Adrenal gland (tissue), 12 donors: ENCODE measurements around the gene GPR155. TPM values are rescaled to one million over a fixed set of nuclear protein-coding genes. Genes with fewer than 3 reads are reported as not detected.
"Not testable (repeated sequence)": the region's sequence is repeated elsewhere in the genome, so short reads cannot be mapped to it uniquely, and the experiment has no call there.

ENCODE experiments used
- DNase-seq, 7 donors: peaks; one replicate each; pipeline ENCODE4 v3.0.0-alpha.2; 2019 to 2020
- H3K27ac ChIP-seq, 5 donors: fragments of 200-600 bp; sonication (generic) in 4 of 5; 1 replicate in 3 of 5; 2 replicates in 2 of 5; pipeline versions ENCODE4 v1.5.1 to v1.8.0; 2016 to 2020; ENCODE audit warnings: mild to moderate bottlenecking in 1 of 5
- H3K27me3 ChIP-seq: fragments of 200-600 bp; 2 replicates; pipeline ENCODE4 v1.8.0; 2021
- H3K36me3 ChIP-seq, 2 donors: fragments of 200-600 bp; replicated peaks in 1 of 2; 1 replicate in 1 of 2; 2 replicates in 1 of 2; pipeline versions ENCODE4 v1.5.1 to v1.8.0; 2018 to 2022
- H3K4me1 ChIP-seq, 2 donors: fragments of 200-600 bp; replicated peaks in 1 of 2; 1 replicate in 1 of 2; 2 replicates in 1 of 2; pipeline versions ENCODE4 v1.5.1 to v1.8.0; 2018 to 2021
- H3K4me3 ChIP-seq, 4 donors: fragments of 200-600 bp; sonication (generic) in 3 of 4; one replicate each; pipeline ENCODE4 v1.5.1; 2016 to 2018
- H3K9me3 ChIP-seq, 3 donors: fragments of 200-600 bp; sonication (generic) in 1 of 3; replicated peaks in 1 of 3; 1 replicate in 2 of 3; 2 replicates in 1 of 3; pipeline versions ENCODE4 v1.5.1 to v1.8.0; 2016 to 2021
- CTCF ChIP-seq, 6 experiments: fragments of 450-650 bp in 4 of 6; fragments of 200-600 bp in 2 of 6; sonication (generic) in 1 of 6; IDR thresholded peaks; 1 replicate in 5 of 6; 2 replicates in 1 of 6; pipeline versions ENCODE4 v1.5.1 to v1.8.0; 2016 to 2021; ENCODE audit warnings: antibody characterized with exemption in 6 of 6, mild to moderate bottlenecking in 2 of 6, moderate library complexity in 1 of 6
- POLR2A ChIP-seq, 2 donors: fragments of 450-650 bp; IDR thresholded peaks; one replicate each; pipeline ENCODE4 v1.6.1; 2017; ENCODE audit warnings: antibody characterized with exemption in 2 of 2, mild to moderate bottlenecking in 2 of 2, moderate library complexity in 1 of 2
- WGBS, 4 donors: extraction: QIAGEN DNeasy Blood & Tissue Kit in 2 of 4; methylation state at CpG; one replicate each; pipeline versions ENCODE4 v1.1.5 to v1.1.7; 2013 to 2017; 5-methylcytosine and 5-hydroxymethylcytosine counted together
- intact Hi-C, 2 donors: fragments of 100-400 bp; cut with DNase I; formaldehyde crosslinking; loops; one replicate each; pipeline versions ENCODE4 v1.14.1 to v1.15.0; 2022 to 2023
- polyA plus RNA-seq, 3 donors: library from polyadenylated mRNA; stranded (reverse); fragments of 200-250 nt in 2 of 3; fragments of 350-450 nt in 1 of 3; fragmentation: Illumina TruSeq in 1 of 3; extraction: RNeasy Lipid Tissue Mini Kit (QIAGEN cat#74804) in 1 of 3; gene quantifications; one replicate each; pipeline ENCODE4 v1.2.3, GENCODE V29; 2013 to 2014
- total RNA-seq, 9 donors: library from RNA; depleted of rRNA in 4 of 9; stranded (reverse); fragments of >200 nt in 4 of 9; fragments of 120-200 nt in 1 of 9; fragmentation: NEBNext Ultra II Directional in 1 of 9; extraction: Animal tissue kit (Norgen Biotek cat#: 25700) in 1 of 9; gene quantifications; one replicate each; pipeline versions ENCODE4 v1.1.0 to v1.2.4, GENCODE V29; 2013 to 2023
- donor health status: healthy with polysubstance abuse.
- donor health status: Bipolar disorder and iron deficiency.
- donor health status: DM: yes; HTN: yes; CAD: no.
- donor health status: DM: no; HTN: no; CAD: no.
- donor health status: DM: no; HTN: no; CAD: no.
- donor health status: DM: yes; HTN: yes; CAD: no.

Gene GPR155
- total and polyA plus RNA-seq, 12 donors, result 1.8 to 17.6 (median 10.0) TPM

- no peaks in the 10 kb centered on the region for H3K36me3 ChIP-seq
- H3K27me3 ChIP-seq, result no peaks in the 10 kb centered on the region
- intact Hi-C loops, result no loop called here
- peak in 1 of 6 experiments; percentile 0 for TF ChIP-seq CTCF (IDR thresholded peaks at IDR 0.05)
- TF ChIP-seq POLR2A (IDR thresholded peaks at IDR 0.05), result no peak
- peak overlapping the region in 4 of 5 donors; percentile 47 to 86 (median 84) for H3K27ac ChIP-seq
- peak; percentile 25 to 59 (median 44) for DNase-seq
- peak overlapping the region in 3 of 4 donors; percentile 27 to 91 (median 88) for H3K4me3 ChIP-seq
- H3K9me3 ChIP-seq, result no peaks in the 10 kb centered on the region
- 10 to 13% (median 12%) methylated on average over 19 to 23 of the region's 23 CpGs for WGBS, 4 donors
- H3K4me1 ChIP-seq, result peaks cover 3 to 16% of the 10 kb centered on the region in 2 donors
These were observed 854 bp downstream of the GPR155 start for GRCh38 chr2:174485788-174486562.

- DNase-seq, H3K9me3 ChIP-seq, H3K36me3 ChIP-seq, intact Hi-C loops, H3K27ac ChIP-seq, H3K27me3 ChIP-seq: not testable (repeated sequence)
- H3K4me3 ChIP-seq, result peak overlapping the region in 1 of 4 donors; percentile 88
- WGBS, 4 donors, result 83 to 91% (median 90%) methylated on average over 9 of the region's 9 CpGs
- H3K4me1 ChIP-seq, result peaks cover 3 to 16% of the 10 kb centered on the region in 2 donors
These were observed 1.8 kb downstream of the GPR155 start for GRCh38 chr2:174485045-174485444.

- Histone ChIP-seq H3K4me3 (no peak overlapping the region), H3K27ac (no peak overlapping the region), H3K27me3 (no peaks in the 10 kb centered on the region)
These were observed 2.3 kb downstream of the GPR155 start for GRCh38 chr2:174484573-174484972.

GRCh38 chr2:174482854-174483253, 4.0 kb downstream of the GPR155 start:
- no peak for TF ChIP-seq POLR2A (IDR thresholded peaks at IDR 0.05)
- no peak for TF ChIP-seq CTCF (IDR thresholded peaks at IDR 0.05)
- intact Hi-C loops, result no loop called here
- Histone ChIP-seq H3K9me3 (no peaks in the 10 kb centered on the region), H3K36me3 (no peaks in the 10 kb centered on the region), H3K4me3 (no peak overlapping the region), H3K27me3 (no peaks in the 10 kb centered on the region), H3K27ac (no peak overlapping the region), H3K4me1 (peaks cover 3 to 16% of the 10 kb centered on the region in 2 donors)
- 95 to 97% (median 97%) methylated on average over 6 of the region's 6 CpGs for WGBS, 4 donors
- no peak for DNase-seq

More at GRCh38 chr2:174484573-174484972, 2.3 kb downstream of the GPR155 start:
- no peak for DNase-seq
- intact Hi-C loops, result no loop called here
- Histone ChIP-seq H3K36me3 (no peaks in the 10 kb centered on the region), H3K4me1 (peaks cover 3 to 16% of the 10 kb centered on the region in 2 donors), H3K9me3 (no peaks in the 10 kb centered on the region)
- TF ChIP-seq CTCF (IDR thresholded peaks at IDR 0.05) (no peak), POLR2A (IDR thresholded peaks at IDR 0.05) (no peak)
- 86 to 100% (median 95%) methylated on average over 2 of the region's 2 CpGs for WGBS, 4 donors

- no peaks in the 10 kb centered on the region for H3K4me1 ChIP-seq
- DNase-seq, result no peak
- 82 to 93% (median 88%) methylated on average over 1 of the region's 1 CpG for WGBS, 4 donors
- no peaks in the 10 kb centered on the region for H3K9me3 ChIP-seq
- intact Hi-C loops, result no loop called here
- H3K27ac ChIP-seq, result no peak overlapping the region
- TF ChIP-seq POLR2A (IDR thresholded peaks at IDR 0.05), result no peak
- no peak for TF ChIP-seq CTCF (IDR thresholded peaks at IDR 0.05)
- no peak overlapping the region for H3K4me3 ChIP-seq
- no peaks in the 10 kb centered on the region for H3K36me3 ChIP-seq
- H3K27me3 ChIP-seq, result no peaks in the 10 kb centered on the region
These were observed 9.1 kb downstream of the GPR155 start for GRCh38 chr2:174477759-174478158.
